ENCODE data around the gene ITCH.

The ITCH gene

DNA sequence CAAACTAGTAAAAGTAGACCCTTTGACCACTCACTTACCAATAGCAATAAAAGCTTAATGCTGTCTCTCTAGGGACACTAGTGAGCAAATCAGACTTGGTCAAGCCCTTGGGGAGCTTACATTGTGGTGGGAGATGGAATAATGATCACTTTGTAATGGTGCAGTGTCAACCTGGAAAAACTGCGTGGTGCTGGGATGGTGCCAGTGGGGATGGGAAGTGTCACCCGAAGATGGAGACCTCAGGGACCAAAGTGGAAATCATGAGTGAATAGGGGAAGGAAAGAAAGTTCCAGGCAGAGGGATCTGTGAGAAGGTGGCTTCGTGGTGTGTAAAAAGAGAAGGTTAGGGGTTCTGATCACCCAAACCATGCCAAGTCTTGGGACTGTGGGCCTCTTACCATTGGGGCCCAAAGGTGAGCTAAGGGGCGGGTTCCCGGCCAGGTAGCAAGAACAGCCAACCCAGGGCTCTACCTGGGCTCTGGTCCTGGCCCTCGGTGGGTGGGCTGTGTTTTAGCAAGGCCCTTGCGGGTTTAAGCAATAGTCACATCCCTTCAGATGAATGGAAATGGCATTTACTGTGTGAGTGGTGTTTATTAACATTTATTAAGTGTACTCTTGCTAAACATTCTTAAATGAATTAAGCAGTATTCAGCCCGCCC lies 168.7 kb downstream of the ITCH start:
- H3K27ac ChIP-seq (ENCODE audit: insufficient read depth in 1 of 2, low read depth in 1 of 2, low read length in 2 of 2, poor library complexity in 1 of 2, severe bottlenecking in 2 of 2), result no peak overlapping the region
- no peak for DNase-seq
- H3K4me3 ChIP-seq (ENCODE audit: control insufficient read depth in 1 of 7, extremely low read depth in 1 of 7, insufficient read depth in 4 of 7, low read depth in 2 of 7, low read length in 6 of 7), result no peak overlapping the region
- no peaks in the 10 kb centered on the region for H3K9me3 ChIP-seq (ENCODE audit: control extremely low read depth in 1 of 5, control insufficient read depth in 4 of 5, insufficient read depth in 2 of 5, low read depth in 1 of 5, low read length in 4 of 5)
- H3K27me3 ChIP-seq (replicated peaks in 2 of 5; ENCODE audit: control insufficient read depth in 4 of 5, insufficient read depth in 5 of 5, low read length in 4 of 5), result no peaks in the 10 kb centered on the region
- WGBS (ENCODE audit: insufficient coverage), result 100% methylated on average over 3 of the region's 8 CpGs
- POLR2A ChIA-PET, result interaction anchor here (0.5 to 1.2 kb wide), 2 partner anchors 9 to 10 kb away, joined by 4 read pairs; no protein-coding TSS in a partner anchor
- H3K36me3 ChIP-seq (ENCODE audit: control insufficient read depth in 4 of 4, insufficient read depth in 4 of 4, low read length in 3 of 4), result peaks cover 9 to 86% (median 73%) of the 10 kb centered on the region in 4 experiments
- no peaks in the 10 kb centered on the region for H3K4me1 ChIP-seq (ENCODE audit: control extremely low read depth in 1 of 4, control insufficient read depth in 4 of 4, insufficient read depth in 4 of 4, low read length in 3 of 4)
- CTCF ChIA-PET, result interaction anchor here (1.3 to 1.7 kb wide), 5 partner anchors 9 to 219 kb away, joined by 3 to 6 read pairs (median 4); partner anchors contain the start of gene DYNLRB1

DNA sequence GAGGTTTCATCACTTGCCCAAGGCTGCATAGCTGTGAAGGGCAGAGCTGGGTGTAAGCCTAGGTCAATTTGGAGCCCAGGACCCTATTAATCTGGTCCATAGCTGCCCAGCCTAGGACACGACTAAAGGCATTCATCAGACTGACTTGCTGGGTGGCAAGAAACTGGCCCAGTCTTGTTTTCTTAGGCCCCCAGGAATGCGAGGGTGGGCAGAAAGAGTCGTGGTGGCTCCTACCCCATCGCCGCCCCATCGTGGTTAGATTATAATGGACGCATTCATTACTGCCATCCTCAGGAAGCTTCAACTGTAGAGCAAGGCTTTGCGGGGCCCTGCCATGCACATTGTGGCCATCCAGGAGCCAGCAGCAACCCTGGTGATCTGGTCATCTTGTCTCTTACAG lies 169.2 kb downstream of the ITCH start:
- ChIA-PET CTCF (interaction anchor here (1.4 to 2.3 kb wide), 5 partner anchors 10 to 220 kb away, joined by 3 to 7 read pairs (median 5); no protein-coding TSS in a partner anchor), POLR2A (no interaction called here)
- no peak for DNase-seq
- H3K27me3 ChIP-seq (replicated peaks in 2 of 5; ENCODE audit: control insufficient read depth in 4 of 5, insufficient read depth in 5 of 5, low read length in 4 of 5), result no peaks in the 10 kb centered on the region
- no peak overlapping the region for H3K27ac ChIP-seq (ENCODE audit: insufficient read depth in 1 of 2, low read depth in 1 of 2, low read length in 2 of 2, poor library complexity in 1 of 2, severe bottlenecking in 2 of 2)
- no peaks in the 10 kb centered on the region for H3K9me3 ChIP-seq (ENCODE audit: control extremely low read depth in 1 of 5, control insufficient read depth in 4 of 5, insufficient read depth in 2 of 5, low read depth in 1 of 5, low read length in 4 of 5)
- WGBS (ENCODE audit: insufficient coverage), result 93% methylated on average over 8 of the region's 8 CpGs
- H3K4me1 ChIP-seq (ENCODE audit: control extremely low read depth in 1 of 4, control insufficient read depth in 4 of 4, insufficient read depth in 4 of 4, low read length in 3 of 4), result no peaks in the 10 kb centered on the region
- peaks cover 12 to 86% (median 72%) of the 10 kb centered on the region in 4 experiments for H3K36me3 ChIP-seq (ENCODE audit: control insufficient read depth in 4 of 4, insufficient read depth in 4 of 4, low read length in 3 of 4)
- H3K4me3 ChIP-seq (ENCODE audit: control insufficient read depth in 1 of 7, extremely low read depth in 1 of 7, insufficient read depth in 4 of 7, low read depth in 2 of 7, low read length in 6 of 7), result no peak overlapping the region

DNA sequence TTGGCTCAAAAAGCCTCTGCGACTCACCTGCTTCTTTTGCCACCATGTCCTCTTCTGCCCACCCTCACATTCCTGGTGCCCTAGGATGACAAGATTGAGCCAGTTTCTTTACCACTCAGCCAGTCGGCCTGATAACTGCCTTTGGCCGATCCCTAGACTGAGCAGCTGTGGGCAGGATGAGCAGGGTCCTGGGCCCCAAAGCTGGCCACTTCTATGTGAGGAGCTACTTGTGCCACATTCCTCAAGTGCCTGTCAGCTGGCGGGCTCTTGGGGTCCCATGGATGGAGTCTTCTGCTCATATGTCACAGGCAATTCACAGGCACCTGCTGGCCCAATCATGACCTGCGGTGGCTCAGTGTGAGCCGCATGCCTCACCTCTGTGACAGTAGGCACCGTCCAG lies 169.7 kb downstream of the ITCH start:
- Histone ChIP-seq H3K4me1 (ENCODE audit: control extremely low read depth in 1 of 4, control insufficient read depth in 4 of 4, insufficient read depth in 4 of 4, low read length in 3 of 4) (no peaks in the 10 kb centered on the region), H3K27ac (ENCODE audit: insufficient read depth in 1 of 2, low read depth in 1 of 2, low read length in 2 of 2, poor library complexity in 1 of 2, severe bottlenecking in 2 of 2) (no peak overlapping the region), H3K36me3 (ENCODE audit: control insufficient read depth in 4 of 4, insufficient read depth in 4 of 4, low read length in 3 of 4) (peaks cover 12 to 86% (median 72%) of the 10 kb centered on the region in 4 experiments), H3K9me3 (ENCODE audit: control extremely low read depth in 1 of 5, control insufficient read depth in 4 of 5, insufficient read depth in 2 of 5, low read depth in 1 of 5, low read length in 4 of 5) (no peaks in the 10 kb centered on the region), H3K27me3 (replicated peaks in 2 of 5; ENCODE audit: control insufficient read depth in 4 of 5, insufficient read depth in 5 of 5, low read length in 4 of 5) (no peaks in the 10 kb centered on the region), H3K4me3 (ENCODE audit: control insufficient read depth in 1 of 7, extremely low read depth in 1 of 7, insufficient read depth in 4 of 7, low read depth in 2 of 7, low read length in 6 of 7) (no peak overlapping the region)
- 100% methylated on average over 7 of the region's 7 CpGs for WGBS (ENCODE audit: insufficient coverage)
- CTCF ChIA-PET, result interaction anchor here (1.6 to 2.3 kb wide), 5 partner anchors 10 to 176 kb away, joined by 3 to 7 read pairs (median 6); partner anchors contain the start of gene DYNLRB1
- POLR2A ChIA-PET, result no interaction called here
- DNase-seq, result no peak

DNA sequence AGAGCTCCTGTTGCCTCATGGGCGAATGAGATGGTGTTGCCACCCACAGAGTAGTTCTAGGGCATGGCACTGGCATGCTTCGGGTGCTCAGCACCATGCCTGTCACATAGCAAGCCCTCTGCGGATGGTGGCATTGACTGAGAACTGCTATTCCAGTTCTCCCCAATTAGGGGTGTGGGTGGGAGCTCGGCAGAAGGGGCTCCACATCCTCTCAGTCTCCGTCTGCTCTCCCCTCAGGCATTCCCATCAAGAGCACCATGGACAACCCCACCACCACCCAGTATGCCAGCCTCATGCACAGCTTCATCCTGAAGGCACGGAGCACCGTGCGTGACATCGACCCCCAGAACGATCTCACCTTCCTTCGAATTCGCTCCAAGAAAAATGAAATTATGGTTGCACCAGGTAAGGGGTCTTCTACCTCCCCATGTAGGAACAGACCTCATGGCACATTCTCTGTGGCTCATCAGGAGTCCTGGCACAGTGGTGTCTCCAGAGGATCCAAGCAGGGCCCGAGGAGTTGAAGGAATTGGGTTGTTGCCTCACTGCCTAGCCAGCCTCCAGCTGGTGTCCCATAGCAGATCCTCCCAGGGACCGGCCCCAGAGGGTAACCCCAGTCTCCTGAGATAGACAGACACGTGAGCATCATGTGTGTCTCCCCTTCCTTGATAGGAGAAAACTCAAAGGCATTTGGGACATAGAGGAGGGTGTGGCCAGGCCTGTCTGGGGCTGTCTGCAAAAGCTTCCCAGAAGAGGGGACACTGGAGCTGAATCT lies 171.5 kb downstream of the ITCH start:
- CTCF ChIA-PET, result interaction anchor here (1.5 to 6.1 kb wide), 5 partner anchors 9 to 234 kb away, joined by 3 to 30 read pairs (median 7); partner anchors contain the start of gene DYNLRB1
- Histone ChIP-seq H3K27me3 (replicated peaks in 2 of 5; ENCODE audit: control insufficient read depth in 4 of 5, insufficient read depth in 5 of 5, low read length in 4 of 5) (no peaks in the 10 kb centered on the region), H3K4me3 (ENCODE audit: control insufficient read depth in 1 of 7, extremely low read depth in 1 of 7, insufficient read depth in 4 of 7, low read depth in 2 of 7, low read length in 6 of 7) (no peak overlapping the region), H3K4me1 (ENCODE audit: control extremely low read depth in 1 of 4, control insufficient read depth in 4 of 4, insufficient read depth in 4 of 4, low read length in 3 of 4) (no peaks in the 10 kb centered on the region), H3K9me3 (ENCODE audit: control extremely low read depth in 1 of 5, control insufficient read depth in 4 of 5, insufficient read depth in 2 of 5, low read depth in 1 of 5, low read length in 4 of 5) (no peaks in the 10 kb centered on the region), H3K27ac (ENCODE audit: insufficient read depth in 1 of 2, low read depth in 1 of 2, low read length in 2 of 2, poor library complexity in 1 of 2, severe bottlenecking in 2 of 2) (no peak overlapping the region), H3K36me3 (ENCODE audit: control insufficient read depth in 4 of 4, insufficient read depth in 4 of 4, low read length in 3 of 4) (peaks cover 14 to 81% (median 69%) of the 10 kb centered on the region in 4 experiments)
- POLR2A ChIA-PET, result no interaction called here
- DNase-seq, result no peak
- WGBS (ENCODE audit: insufficient coverage), result 97% methylated on average over 15 of the region's 15 CpGs

DNA sequence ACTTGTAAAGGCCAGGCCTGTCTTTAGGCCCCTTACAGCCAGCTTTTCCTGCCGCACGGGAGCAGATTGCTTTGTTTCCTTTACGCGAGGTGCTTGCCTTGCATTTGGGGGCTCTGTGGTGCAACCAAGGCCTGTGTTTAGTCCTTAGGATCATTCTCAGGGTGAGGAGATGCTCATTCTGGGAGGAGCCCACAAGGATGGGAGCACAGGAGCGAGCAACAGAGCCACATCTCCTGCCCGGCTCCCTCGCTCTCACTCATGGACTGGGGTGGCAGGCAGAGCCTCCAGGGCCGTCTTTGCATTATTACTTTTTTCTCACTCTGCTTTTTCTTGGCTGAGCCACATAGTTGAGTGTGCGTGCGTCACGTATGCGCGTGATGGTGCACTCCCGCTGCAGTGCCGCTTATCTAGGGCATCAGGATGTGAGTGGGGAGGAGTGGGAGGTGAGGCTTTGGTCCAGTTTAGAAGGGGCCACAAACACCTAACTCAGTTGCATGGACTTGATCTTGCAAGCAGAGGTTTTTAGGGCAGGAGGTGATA lies 172.3 kb downstream of the ITCH start:
- WGBS (ENCODE audit: insufficient coverage), result 97% methylated on average over 4 of the region's 15 CpGs
- Histone ChIP-seq H3K27ac (ENCODE audit: insufficient read depth in 1 of 2, low read depth in 1 of 2, low read length in 2 of 2, poor library complexity in 1 of 2, severe bottlenecking in 2 of 2) (no peak overlapping the region), H3K4me3 (ENCODE audit: control insufficient read depth in 1 of 7, extremely low read depth in 1 of 7, insufficient read depth in 4 of 7, low read depth in 2 of 7, low read length in 6 of 7) (no peak overlapping the region), H3K9me3 (ENCODE audit: control extremely low read depth in 1 of 5, control insufficient read depth in 4 of 5, insufficient read depth in 2 of 5, low read depth in 1 of 5, low read length in 4 of 5) (no peaks in the 10 kb centered on the region), H3K36me3 (ENCODE audit: control insufficient read depth in 4 of 4, insufficient read depth in 4 of 4, low read length in 3 of 4) (peaks cover 12 to 79% (median 67%) of the 10 kb centered on the region in 4 experiments), H3K27me3 (replicated peaks in 2 of 5; ENCODE audit: control insufficient read depth in 4 of 5, insufficient read depth in 5 of 5, low read length in 4 of 5) (no peaks in the 10 kb centered on the region), H3K4me1 (ENCODE audit: control extremely low read depth in 1 of 4, control insufficient read depth in 4 of 4, insufficient read depth in 4 of 4, low read length in 3 of 4) (no peaks in the 10 kb centered on the region)
- ChIA-PET CTCF (interaction anchor here (1.0 to 6.1 kb wide), 3 partner anchors 9 to 233 kb away, joined by 3 to 30 read pairs (median 3); no protein-coding TSS in a partner anchor), POLR2A (no interaction called here)
- DNase-seq, result no peak

DNA sequence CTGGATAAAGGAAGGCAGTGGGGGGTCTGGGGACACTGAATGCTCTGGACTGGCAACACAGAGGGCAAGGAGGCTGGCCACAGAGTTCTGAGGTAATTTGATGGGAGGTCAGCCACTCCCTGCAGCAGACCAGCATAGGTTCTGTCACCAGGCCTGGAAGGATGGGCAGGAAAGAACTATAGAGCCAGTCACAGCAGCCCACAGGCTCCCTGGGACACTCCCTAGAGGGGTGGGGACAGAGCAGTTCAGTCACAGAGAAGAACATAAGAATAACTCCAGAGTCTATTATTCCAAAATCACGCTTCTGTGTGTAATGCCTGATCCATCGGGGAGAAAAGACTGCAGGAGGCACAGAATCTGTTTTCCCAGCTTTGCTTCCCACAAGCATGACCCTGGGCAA lies 172.8 kb downstream of the ITCH start:
- H3K4me3 ChIP-seq (ENCODE audit: control insufficient read depth in 1 of 7, extremely low read depth in 1 of 7, insufficient read depth in 4 of 7, low read depth in 2 of 7, low read length in 6 of 7), result no peak overlapping the region
- H3K9me3 ChIP-seq (ENCODE audit: control extremely low read depth in 1 of 5, control insufficient read depth in 4 of 5, insufficient read depth in 2 of 5, low read depth in 1 of 5, low read length in 4 of 5), result no peaks in the 10 kb centered on the region
- H3K27ac ChIP-seq (ENCODE audit: insufficient read depth in 1 of 2, low read depth in 1 of 2, low read length in 2 of 2, poor library complexity in 1 of 2, severe bottlenecking in 2 of 2), result no peak overlapping the region
- H3K4me1 ChIP-seq (ENCODE audit: control extremely low read depth in 1 of 4, control insufficient read depth in 4 of 4, insufficient read depth in 4 of 4, low read length in 3 of 4), result no peaks in the 10 kb centered on the region
- CTCF ChIA-PET, result interaction anchor here (0.6 to 6.1 kb wide), 4 partner anchors 8 to 233 kb away, joined by 3 to 30 read pairs (median 4); no protein-coding TSS in a partner anchor
- WGBS (ENCODE audit: insufficient coverage), result 100% methylated on average over 2 of the region's 2 CpGs
- peaks cover 13 to 79% (median 65%) of the 10 kb centered on the region in 4 experiments for H3K36me3 ChIP-seq (ENCODE audit: control insufficient read depth in 4 of 4, insufficient read depth in 4 of 4, low read length in 3 of 4)
- DNase-seq, result no peak
- no peaks in the 10 kb centered on the region for H3K27me3 ChIP-seq (replicated peaks in 2 of 5; ENCODE audit: control insufficient read depth in 4 of 5, insufficient read depth in 5 of 5, low read length in 4 of 5)
- POLR2A ChIA-PET, result no interaction called here

Data from common myeloid progenitor, CD34-positive (primary cell).